SH-SY5Y (cell line): ENCODE results near the gene ALAS1.

Experiments
- GATA2 ChIP-seq: IDR thresholded peaks from 2 replicates; pipeline ENCODE4 v1.6.1; 2011; ENCODE audit warnings: mild to moderate bottlenecking, low read depth, low read length
- GATA3 ChIP-seq: IDR thresholded peaks from 2 replicates; pipeline ENCODE4 v1.6.1; 2011; ENCODE audit warnings: low read depth, mild to moderate bottlenecking, low read length, moderate library complexity

DNA sequence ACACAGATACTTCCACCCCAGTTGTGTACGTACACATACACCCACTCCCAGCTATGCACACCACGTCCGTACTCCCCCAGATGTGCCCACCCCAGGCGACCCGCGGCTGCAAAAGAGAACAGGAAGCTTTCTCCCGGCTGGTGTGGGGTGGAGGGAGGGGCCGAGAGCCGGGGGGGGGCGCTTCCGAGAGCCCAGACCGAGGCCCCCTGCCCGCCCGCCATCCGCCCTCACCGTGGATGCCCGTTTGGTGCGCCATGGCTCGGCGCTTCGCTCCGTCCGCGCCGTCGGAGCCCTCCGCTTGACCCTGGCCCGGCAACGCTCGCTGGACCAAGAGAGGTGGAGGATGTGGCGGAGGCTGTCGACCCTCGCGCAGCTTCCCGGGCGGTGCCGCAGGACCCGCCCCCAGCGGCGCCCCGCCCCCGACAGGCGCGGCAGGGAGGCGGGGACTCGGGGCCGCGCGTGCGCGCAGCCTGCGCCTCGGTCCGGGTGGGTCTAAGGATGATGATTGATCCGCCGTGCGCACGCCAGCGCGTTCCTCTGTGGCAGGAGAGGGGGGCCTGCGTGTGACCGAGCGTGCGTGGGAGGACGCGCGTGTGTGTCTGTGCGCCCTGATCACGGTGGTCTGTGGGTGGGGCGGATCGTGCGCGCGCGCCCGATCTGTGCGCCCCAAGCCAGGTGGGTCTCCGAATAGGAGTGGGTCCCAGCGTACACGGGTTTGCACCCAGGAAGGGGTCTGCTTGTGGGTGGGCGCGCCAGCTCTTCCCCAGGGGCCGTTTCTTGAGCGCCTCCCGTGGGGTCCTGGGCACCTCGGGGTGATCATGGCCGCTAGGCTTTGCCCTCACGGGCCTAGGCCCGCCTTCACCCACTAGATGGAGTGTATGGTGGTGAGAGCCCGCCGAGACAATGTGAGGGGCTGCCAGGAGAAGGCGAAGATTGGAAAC, 41.1 kb downstream of the ALAS1 start, which contains the start of gene TWF2:
- TF ChIP-seq GATA3 (no peak), GATA2 (no peak)
